Measurements from ENCODE around the gene PON1. TPM values are rescaled to one million over a fixed set of nuclear protein-coding genes. Genes with fewer than 3 reads are reported as not detected.

Gene PON1
- total and polyA plus RNA-seq, 2 donors (not counting 1 experiment from before 2014, with no cell fraction given): not detected

DNA sequence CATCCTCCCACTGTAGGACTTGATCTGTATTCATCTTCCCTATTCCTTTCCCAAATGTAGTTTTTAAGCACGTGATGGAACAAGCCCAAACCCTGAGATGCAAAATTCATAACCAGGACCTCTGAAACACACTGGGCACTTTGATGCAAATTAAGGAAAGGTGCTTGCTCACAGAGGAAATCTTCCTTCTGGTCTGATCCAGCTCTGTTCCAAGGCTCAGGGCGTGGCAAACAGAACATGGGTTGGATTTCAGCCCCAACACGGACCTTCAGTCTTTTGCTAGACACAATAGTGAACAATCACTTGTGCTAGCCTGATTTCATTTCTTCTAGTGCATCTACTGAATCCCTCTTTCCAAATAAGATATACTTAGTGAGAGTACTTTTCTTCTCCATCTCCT, 43.9 kb upstream of the PON1 start:
- Histone ChIP-seq H3K9ac (ENCODE audit: low read length) (no peak overlapping the region), H3K36me3 (replicated peaks in 1 of 2; ENCODE audit: control extremely low read depth in 1 of 2, control insufficient read depth in 1 of 2, extremely low read depth in 1 of 2, insufficient read depth in 2 of 2, low read length in 1 of 2) (no peaks in the 10 kb centered on the region), H3K27ac (ENCODE audit: low read length in 2 of 2) (no peak overlapping the region), H4K20me1 (ENCODE audit: control insufficient read depth, insufficient read depth, low read length, poor library complexity, severe bottlenecking) (no peaks in the 10 kb centered on the region), H3K27me3 (replicated peaks in 1 of 4; ENCODE audit: control extremely low read depth in 1 of 4, control insufficient read depth in 3 of 4, insufficient read depth in 4 of 4, low read length in 3 of 4) (peaks cover 0 to 3% (median under 1%) of the 10 kb centered on the region in 4 experiments), H3K4me1 (ENCODE audit: control insufficient read depth in 2 of 2, insufficient read depth in 2 of 2, low read length in 2 of 2) (no peaks in the 10 kb centered on the region), H3K79me2 (ENCODE audit: control insufficient read depth, insufficient read depth, low read length) (no peaks in the 10 kb centered on the region), H3K4me3 (ENCODE audit: control extremely low read depth in 1 of 5, extremely low read depth in 1 of 5, insufficient read depth in 1 of 5, low read depth in 2 of 5, low read length in 4 of 5) (no peak overlapping the region), H3K9me3 (ENCODE audit: control extremely low read depth in 1 of 3, control insufficient read depth in 2 of 3, insufficient read depth in 1 of 3, low read length in 2 of 3) (no peaks in the 10 kb centered on the region), H3K4me2 (replicated peaks; ENCODE audit: low read depth, low read length, poor library complexity, severe bottlenecking) (no peak overlapping the region), H2AFZ (ENCODE audit: insufficient read depth, low read depth, low read length, poor library complexity, severe bottlenecking) (no peak overlapping the region)
- H3K9me3 Mint-ChIP-seq (ENCODE audit: insufficient read depth): no peaks in the 10 kb centered on the region
- TF ChIP-seq, protein P1, sequence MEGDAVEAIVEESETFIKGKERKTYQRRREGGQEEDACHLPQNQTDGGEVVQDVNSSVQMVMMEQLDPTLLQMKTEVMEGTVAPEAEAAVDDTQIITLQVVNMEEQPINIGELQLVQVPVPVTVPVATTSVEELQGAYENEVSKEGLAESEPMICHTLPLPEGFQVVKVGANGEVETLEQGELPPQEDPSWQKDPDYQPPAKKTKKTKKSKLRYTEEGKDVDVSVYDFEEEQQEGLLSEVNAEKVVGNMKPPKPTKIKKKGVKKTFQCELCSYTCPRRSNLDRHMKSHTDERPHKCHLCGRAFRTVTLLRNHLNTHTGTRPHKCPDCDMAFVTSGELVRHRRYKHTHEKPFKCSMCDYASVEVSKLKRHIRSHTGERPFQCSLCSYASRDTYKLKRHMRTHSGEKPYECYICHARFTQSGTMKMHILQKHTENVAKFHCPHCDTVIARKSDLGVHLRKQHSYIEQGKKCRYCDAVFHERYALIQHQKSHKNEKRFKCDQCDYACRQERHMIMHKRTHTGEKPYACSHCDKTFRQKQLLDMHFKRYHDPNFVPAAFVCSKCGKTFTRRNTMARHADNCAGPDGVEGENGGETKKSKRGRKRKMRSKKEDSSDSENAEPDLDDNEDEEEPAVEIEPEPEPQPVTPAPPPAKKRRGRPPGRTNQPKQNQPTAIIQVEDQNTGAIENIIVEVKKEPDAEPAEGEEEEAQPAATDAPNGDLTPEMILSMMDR (IDR thresholded peaks at IDR 0.05): no peak
- TF ChIP-seq EZH2 (IDR thresholded peaks at IDR 0.05; ENCODE audit: borderline replicate concordance, insufficient read depth, low read depth, low read length, poor library complexity, severe bottlenecking): no peak
- peaks cover 14% of the 10 kb centered on the region for H3K27me3 Mint-ChIP-seq
- no peaks in the 10 kb centered on the region for H3K4me1 Mint-ChIP-seq
- ATAC-seq (ENCODE audit: low read depth): no peak
- WGBS (ENCODE audit: insufficient coverage): 100% methylated on average over 2 of the region's 3 CpGs
- no peak overlapping the region for H3K27ac Mint-ChIP-seq
- H3K4me3 Mint-ChIP-seq: no peak overlapping the region
- POLR2A ChIA-PET: no interaction called here
- intact Hi-C loops (cut with micrococcal nuclease): no loop called here
- CTCF ChIA-PET: no interaction called here
- DNase-seq: no peak

DNA sequence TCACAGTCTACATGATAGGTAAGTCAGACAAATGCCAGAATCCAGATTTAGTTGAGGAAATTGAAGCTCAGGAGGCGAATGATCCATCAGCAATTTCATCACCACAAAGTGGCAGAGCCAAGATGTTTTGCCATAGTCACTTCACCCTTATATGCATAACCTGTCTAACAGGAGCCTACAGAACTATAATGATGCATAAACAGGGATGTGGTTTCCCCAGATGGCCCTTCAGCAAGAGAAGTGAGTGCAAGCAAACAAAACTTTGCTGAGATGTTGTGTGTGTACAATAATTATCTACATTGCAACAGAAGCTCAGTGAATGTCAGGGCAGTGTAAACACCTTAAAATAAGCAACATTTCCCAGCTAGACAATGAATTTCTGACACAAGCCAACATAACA, 43.3 kb upstream of the PON1 start:
- no peak overlapping the region for H3K27ac ChIP-seq (ENCODE audit: low read length in 2 of 2)
- H3K27me3 ChIP-seq (replicated peaks in 1 of 4; ENCODE audit: control extremely low read depth in 1 of 4, control insufficient read depth in 3 of 4, insufficient read depth in 4 of 4, low read length in 3 of 4): peaks cover 0 to 3% (median 0%) of the 10 kb centered on the region in 4 experiments
- intact Hi-C loops (cut with micrococcal nuclease): no loop called here
- Mint-ChIP-seq H3K4me1 (no peaks in the 10 kb centered on the region), H3K27ac (no peak overlapping the region), H3K9me3 (ENCODE audit: insufficient read depth) (no peaks in the 10 kb centered on the region), H3K4me3 (no peak overlapping the region), H3K27me3 (peaks cover 16% of the 10 kb centered on the region)
- ATAC-seq (ENCODE audit: low read depth) (no peak), DNase-seq (no peak)
- H3K79me2 ChIP-seq (ENCODE audit: control insufficient read depth, insufficient read depth, low read length): no peaks in the 10 kb centered on the region
- H3K4me3 ChIP-seq (ENCODE audit: control extremely low read depth in 1 of 5, extremely low read depth in 1 of 5, insufficient read depth in 1 of 5, low read depth in 2 of 5, low read length in 4 of 5): no peak overlapping the region
- no peak overlapping the region for H3K9ac ChIP-seq (ENCODE audit: low read length)
- H4K20me1 ChIP-seq (ENCODE audit: control insufficient read depth, insufficient read depth, low read length, poor library complexity, severe bottlenecking): no peaks in the 10 kb centered on the region
- H3K4me2 ChIP-seq (replicated peaks; ENCODE audit: low read depth, low read length, poor library complexity, severe bottlenecking): no peak overlapping the region
- H3K4me1 ChIP-seq (ENCODE audit: control insufficient read depth in 2 of 2, insufficient read depth in 2 of 2, low read length in 2 of 2): no peaks in the 10 kb centered on the region
- H3K36me3 ChIP-seq (replicated peaks in 1 of 2; ENCODE audit: control extremely low read depth in 1 of 2, control insufficient read depth in 1 of 2, extremely low read depth in 1 of 2, insufficient read depth in 2 of 2, low read length in 1 of 2): no peaks in the 10 kb centered on the region
- CTCF ChIA-PET: no interaction called here
- no peaks in the 10 kb centered on the region for H3K9me3 ChIP-seq (ENCODE audit: control extremely low read depth in 1 of 3, control insufficient read depth in 2 of 3, insufficient read depth in 1 of 3, low read length in 2 of 3)
- POLR2A ChIA-PET: no interaction called here
- WGBS (ENCODE audit: insufficient coverage): 80% methylated on average over 1 of the region's 1 CpG
- H2AFZ ChIP-seq (ENCODE audit: insufficient read depth, low read depth, low read length, poor library complexity, severe bottlenecking): no peak overlapping the region
- TF ChIP-seq, protein P1 (IDR thresholded peaks at IDR 0.05): no peak
- TF ChIP-seq EZH2 (IDR thresholded peaks at IDR 0.05; ENCODE audit: borderline replicate concordance, insufficient read depth, low read depth, low read length, poor library complexity, severe bottlenecking): no peak
